Parathyroid adenoma (tissue), 2 donors: ENCODE results near the gene SEC31A.
"Not testable (repeated sequence)": the region's sequence is repeated elsewhere in the genome, so short reads cannot be mapped to it uniquely, and the experiment has no call there.

Experiments used
- H2AFZ ChIP-seq: fragments of 300-600 bp; sonication (generic); one replicate; pipeline ENCODE4 v1.7.0; 2017; ENCODE audit warnings: antibody characterized with exemption, mild to moderate bottlenecking
- H3K27ac ChIP-seq: fragments of 300-600 bp; sonication (generic); one replicate; pipeline ENCODE4 v1.7.0; 2017
- H3K27me3 ChIP-seq: fragments of 300-600 bp; sonication (generic); one replicate; pipeline ENCODE4 v1.7.0; 2017; ENCODE audit warnings: low read length; ENCODE audit not compliant: control insufficient read depth, insufficient read depth
- H3K36me3 ChIP-seq: fragments of 300-600 bp; sonication (generic); one replicate; pipeline ENCODE4 v1.7.0; 2017; ENCODE audit warnings: low read length; ENCODE audit not compliant: control insufficient read depth, insufficient read depth
- H3K4me1 ChIP-seq: fragments of 300-600 bp; sonication (generic); one replicate; pipeline ENCODE4 v1.7.0; 2017; ENCODE audit warnings: control low read depth
- H3K4me2 ChIP-seq: fragments of 300-600 bp; sonication (generic); one replicate; pipeline ENCODE4 v1.7.0; 2017; ENCODE audit warnings: low read length
- H3K4me3 ChIP-seq: fragments of 300-600 bp; sonication (generic); one replicate; pipeline ENCODE4 v1.7.0; 2017; ENCODE audit warnings: low read depth, low read length
- H3K79me2 ChIP-seq: fragments of 300-600 bp; sonication (generic); one replicate; pipeline ENCODE4 v1.7.0; 2017; ENCODE audit warnings: control low read depth
- H3K9ac ChIP-seq: fragments of 300-600 bp; sonication (generic); one replicate; pipeline ENCODE4 v1.7.0; 2017; ENCODE audit warnings: mild to moderate bottlenecking
- H3K9me3 ChIP-seq: fragments of 300-600 bp; sonication (generic); one replicate; pipeline ENCODE4 v1.7.0; 2017; ENCODE audit warnings: low read length; ENCODE audit not compliant: control insufficient read depth
- CTCF ChIP-seq: fragments of 300-600 bp; sonication (generic); IDR thresholded peaks from one replicate; pipeline ENCODE4 v1.7.0; 2017; ENCODE audit warnings: antibody characterized with exemption, mild to moderate bottlenecking
- donor health status: primary hyperparathyroidism.

The SEC31A gene

GRCh38 chr4:82823062-82823461, 67.9 kb downstream of the SEC31A start:
- TF ChIP-seq CTCF = no peak
- Histone ChIP-seq H3K27ac (no peak overlapping the region), H3K79me2 (no peaks in the 10 kb centered on the region), H3K4me1 (no peaks in the 10 kb centered on the region), H3K27me3 (no peaks in the 10 kb centered on the region), H3K9me3 (no peaks in the 10 kb centered on the region), H3K4me2 (no peak overlapping the region), H3K36me3 (no peaks in the 10 kb centered on the region), H2AFZ (no peak overlapping the region), H3K4me3 (no peak overlapping the region), H3K9ac (no peak overlapping the region)

DNA sequence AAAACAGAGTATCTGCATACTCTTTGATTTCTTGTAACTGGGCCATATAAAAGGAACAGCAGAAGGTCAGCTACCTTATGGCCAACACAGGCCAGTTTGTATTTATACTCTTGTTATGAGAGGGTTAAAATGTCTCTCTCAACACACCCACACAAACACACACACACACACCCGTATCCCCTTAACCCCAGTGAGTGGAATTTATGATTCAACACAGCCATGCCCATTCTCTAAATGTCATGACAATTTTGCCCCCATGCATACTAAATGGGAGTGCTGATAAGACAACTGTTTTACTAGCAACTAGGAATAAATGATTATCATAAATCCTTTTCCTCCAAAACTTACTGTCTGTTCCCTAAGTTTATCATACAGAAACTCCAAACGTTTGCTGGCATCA, 70.3 kb downstream of the SEC31A start:
- Histone ChIP-seq H3K4me2 (no peak overlapping the region), H3K4me1 (no peaks in the 10 kb centered on the region), H3K36me3 (no peaks in the 10 kb centered on the region), H3K9me3 (no peaks in the 10 kb centered on the region), H3K4me3 (no peak overlapping the region), H3K27me3 (no peaks in the 10 kb centered on the region), H3K9ac (no peak overlapping the region), H3K79me2 (no peaks in the 10 kb centered on the region), H2AFZ (no peak overlapping the region), H3K27ac (no peak overlapping the region)
- TF ChIP-seq CTCF = no peak

DNA sequence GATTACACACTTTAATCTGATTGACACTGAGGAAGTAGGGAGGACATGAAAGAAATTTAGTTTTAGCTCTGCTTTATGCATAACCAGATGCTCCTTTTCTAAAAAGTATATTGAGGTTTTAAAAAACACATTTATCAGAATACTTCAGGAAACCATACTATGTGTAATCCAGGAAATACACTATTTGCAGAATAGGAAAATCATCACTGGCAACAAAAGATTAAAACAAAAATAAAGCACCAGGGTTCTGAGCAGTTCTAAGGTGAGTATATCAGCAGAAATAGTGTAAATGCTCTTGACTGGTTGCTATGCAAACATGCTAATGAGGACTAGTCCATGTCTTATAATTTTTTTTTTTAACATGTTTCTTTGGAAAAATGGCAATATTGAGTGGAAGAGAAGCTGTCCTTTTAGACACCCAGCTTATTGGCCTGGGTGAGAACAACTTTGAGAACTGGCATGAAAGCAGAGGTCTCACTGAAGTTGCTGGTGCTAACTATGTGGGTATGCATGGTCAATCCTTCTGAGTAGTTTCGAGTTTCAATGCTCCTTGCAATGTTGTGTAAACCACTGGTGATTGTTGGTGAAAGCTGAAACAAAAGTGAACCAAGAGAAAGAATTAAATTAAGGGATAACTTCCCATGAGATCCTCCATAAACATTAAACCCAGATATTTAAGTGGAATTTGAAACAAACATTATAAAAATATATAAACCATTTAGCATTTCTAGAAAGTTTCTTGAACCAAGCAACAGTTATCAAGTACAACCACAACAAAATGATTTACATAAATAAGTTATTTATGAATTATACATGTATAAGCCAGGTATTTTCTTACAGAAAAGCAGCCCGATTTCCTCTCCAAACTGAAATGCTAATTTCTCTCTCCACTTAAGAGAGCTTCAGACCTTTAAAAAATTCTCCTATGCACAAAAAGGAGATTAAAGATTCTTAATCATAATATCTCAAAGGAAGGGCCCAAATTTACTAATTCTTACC, 72.0 kb downstream of the SEC31A start:
- no peaks in the 10 kb centered on the region for H3K36me3 ChIP-seq
- H3K4me2 ChIP-seq = no peak overlapping the region
- no peaks in the 10 kb centered on the region for H3K79me2 ChIP-seq
- no peaks in the 10 kb centered on the region for H3K27me3 ChIP-seq
- no peak for TF ChIP-seq CTCF
- no peak overlapping the region for H3K4me3 ChIP-seq
- no peaks in the 10 kb centered on the region for H3K9me3 ChIP-seq
- H3K4me1 ChIP-seq = no peaks in the 10 kb centered on the region
- no peak overlapping the region for H3K9ac ChIP-seq
- no peak overlapping the region for H2AFZ ChIP-seq
- H3K27ac ChIP-seq = no peak overlapping the region

GRCh38 chr4:82816874-82817273, 74.1 kb downstream of the SEC31A start:
- not testable (repeated sequence) for H3K9ac ChIP-seq

GRCh38 chr4:82814034-82814433, 76.9 kb downstream of the SEC31A start:
- no peak for TF ChIP-seq CTCF
- no peak overlapping the region for H3K27ac ChIP-seq
- H3K4me1 ChIP-seq = no peaks in the 10 kb centered on the region
- no peaks in the 10 kb centered on the region for H3K36me3 ChIP-seq
- H3K9ac ChIP-seq = no peak overlapping the region
- H3K79me2 ChIP-seq = no peaks in the 10 kb centered on the region
- no peak overlapping the region for H3K4me3 ChIP-seq
- H3K9me3 ChIP-seq = no peaks in the 10 kb centered on the region
- H3K4me2 ChIP-seq = no peak overlapping the region
- H2AFZ ChIP-seq = no peak overlapping the region
- no peaks in the 10 kb centered on the region for H3K27me3 ChIP-seq

More at GRCh38 chr4:82816874-82817273, 74.1 kb downstream of the SEC31A start:
- not testable (repeated sequence) for H2AFZ ChIP-seq, H3K4me3 ChIP-seq, H3K36me3 ChIP-seq, H3K27me3 ChIP-seq, H3K4me2 ChIP-seq, H3K9me3 ChIP-seq, H3K27ac ChIP-seq, H3K79me2 ChIP-seq, H3K4me1 ChIP-seq
